Astrocyte (in vitro differentiated cells and primary cell): ENCODE results near the gene TBXT.

ENCODE experiments used
- CTCF ChIP-seq: IDR thresholded peaks from 2 replicates; pipeline ENCODE4 v1.5.1; 2011; ENCODE audit warnings: low read depth, mild to moderate bottlenecking, inconsistent platforms, low read length, moderate library complexity; ENCODE audit not compliant: insufficient read depth
- EZH2 ChIP-seq: IDR thresholded peaks from 2 replicates; pipeline ENCODE4 v1.6.1; 2012; ENCODE audit warnings: mild to moderate bottlenecking, low read length, inconsistent platforms; ENCODE audit not compliant: insufficient read depth

GRCh38 chr6:166109608-166110007, 58.0 kb downstream of the TBXT start:
- TF ChIP-seq CTCF (no peak), EZH2 (no peak)
